ENCODE measurements around the gene MARCHF2. TPM values are rescaled to one million over a fixed set of nuclear protein-coding genes. Genes with fewer than 3 reads are reported as not detected.

MARCHF2 gene
- polyA plus RNA-seq, 2 of the 4 experiments (the other 2 are of a cell fraction) = 12.4 to 13.1 TPM

DNA sequence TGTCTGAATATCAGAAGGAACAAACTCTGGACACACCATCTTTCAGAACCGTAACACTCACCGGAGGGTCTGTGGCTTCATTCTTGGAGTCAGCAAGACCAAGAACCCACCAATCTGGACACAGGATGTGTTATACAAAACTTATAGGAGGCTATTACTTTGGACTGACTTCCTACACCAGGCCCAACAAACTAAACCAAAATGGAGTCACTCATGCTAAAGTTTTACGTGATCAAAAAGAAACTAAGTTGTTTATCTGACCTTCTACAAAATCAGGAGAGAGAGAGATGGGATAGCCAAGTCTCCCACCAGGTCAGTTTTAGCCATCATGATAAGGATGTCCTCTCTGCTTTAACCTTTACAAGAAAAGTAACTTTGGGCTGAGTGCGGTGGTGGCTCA is 26.1 kb upstream of the MARCHF2 start:
- CTCF ChIA-PET = no interaction called here
- H3K4me1 ChIP-seq = peaks cover 32% of the 10 kb centered on the region
- POLR2A ChIA-PET = no interaction called here
- no peaks in the 10 kb centered on the region for H3K9me3 ChIP-seq
- TF ChIP-seq HOXB13 (CRISPR knock-in tag; IDR thresholded peaks at IDR 0.05; ENCODE audit: low read depth) (0 out of 2 replicates have a peak, but pooled peaks have one; percentile 56), FOXS1 (CRISPR knock-in tag; IDR thresholded peaks at IDR 0.05) (peak; percentile 84; the same call in 1 of the 2 replicates), HOXA7 (CRISPR knock-in tag; IDR thresholded peaks at IDR 0.05) (no peak), HEYL (CRISPR knock-in tag; IDR thresholded peaks at IDR 0.05) (peak; percentile 90), ZSCAN20 (CRISPR knock-in tag; IDR thresholded peaks at IDR 0.05) (peak; percentile 83), EHF (CRISPR knock-in tag; IDR thresholded peaks at IDR 0.05) (peak; percentile 83), ZNF302 (CRISPR knock-in tag; IDR thresholded peaks at IDR 0.05) (no peak)
- TF ChIP-seq, protein P1, sequence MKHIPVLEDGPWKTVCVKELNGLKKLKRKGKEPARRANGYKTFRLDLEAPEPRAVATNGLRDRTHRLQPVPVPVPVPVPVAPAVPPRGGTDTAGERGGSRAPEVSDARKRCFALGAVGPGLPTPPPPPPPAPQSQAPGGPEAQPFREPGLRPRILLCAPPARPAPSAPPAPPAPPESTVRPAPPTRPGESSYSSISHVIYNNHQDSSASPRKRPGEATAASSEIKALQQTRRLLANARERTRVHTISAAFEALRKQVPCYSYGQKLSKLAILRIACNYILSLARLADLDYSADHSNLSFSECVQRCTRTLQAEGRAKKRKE (CRISPR knock-in tag; IDR thresholded peaks at IDR 0.05; ENCODE audit: low read depth) = 0 out of 2 replicates have a peak, but pooled peaks have one; percentile 39
- peak overlapping the region; percentile 84; a peak in 3 of 6 replicates for H3K27ac ChIP-seq
- DNase-seq (ENCODE audit: low read depth in 1 of 2, low spot score in 1 of 2) = no peak
- no peak overlapping the region for H3K4me3 ChIP-seq
- WGBS (ENCODE audit: missing lambda C conversion rate) = 49% methylated on average over 4 of the region's 4 CpGs
- no peak for FAIRE-seq
- ATAC-seq = no peak
- no peak overlapping the region for H3K4me2 ChIP-seq

DNA sequence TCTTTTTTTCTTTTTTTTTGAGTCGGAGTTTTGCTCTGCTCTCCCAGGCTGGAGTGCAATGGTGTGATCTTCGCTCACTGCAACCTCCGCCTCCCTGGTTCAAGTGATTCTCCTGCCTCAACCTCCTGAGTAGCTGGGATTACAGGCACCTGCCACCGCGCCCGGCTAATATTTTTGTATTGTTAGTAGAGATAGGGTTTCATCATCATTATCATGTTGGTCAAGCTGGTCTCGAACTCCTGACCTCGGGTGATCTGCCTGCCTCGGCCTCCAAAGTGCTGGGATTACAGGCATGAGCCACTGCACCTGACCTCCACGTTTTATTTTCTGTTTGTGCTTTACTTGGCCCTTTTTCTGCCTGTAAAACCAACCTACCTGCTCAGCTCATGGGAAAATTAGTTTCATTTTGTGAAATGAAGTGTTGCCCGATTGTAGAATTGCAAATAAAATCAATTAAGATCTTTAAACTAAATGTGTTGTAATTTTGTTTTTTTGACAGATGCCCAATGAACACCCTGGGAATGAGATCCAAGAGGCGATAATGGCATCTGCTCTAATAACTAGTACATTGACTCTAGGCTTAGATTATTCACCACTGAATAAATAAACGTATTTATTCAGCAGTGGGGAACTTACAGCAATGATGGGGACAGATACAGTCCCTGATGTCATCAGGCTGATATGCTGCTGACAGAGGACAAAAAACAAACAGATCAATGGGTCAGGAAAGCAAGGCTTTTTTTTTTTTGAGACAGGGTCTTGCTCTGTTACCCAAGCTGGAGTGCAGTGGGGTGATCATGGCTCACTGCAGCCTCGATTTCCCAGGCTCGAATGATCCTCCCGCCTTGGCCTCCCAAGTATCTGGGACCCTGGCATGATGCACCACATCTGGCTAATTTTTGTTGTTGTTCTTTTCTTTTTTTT is 25.2 kb upstream of the MARCHF2 start:
- H3K4me3 ChIP-seq = no peak overlapping the region
- peak in 1 of 2 experiments; percentile 6; a peak in 1 of 6 replicates for ATAC-seq
- H3K27ac ChIP-seq = peak overlapping the region; percentile 84
- H3K4me2 ChIP-seq = peak overlapping the region; percentile 78
- DNase-seq (ENCODE audit: low read depth in 1 of 2, low spot score in 1 of 2) = peak; percentile 44 to 87
- H3K4me1 ChIP-seq = peaks cover 39% of the 10 kb centered on the region
- 31% methylated on average over 16 of the region's 16 CpGs for WGBS (ENCODE audit: missing lambda C conversion rate)
- H3K9me3 ChIP-seq = no peaks in the 10 kb centered on the region
- TF ChIP-seq MAFK (IDR thresholded peaks at IDR 0.05; ENCODE audit: partially characterized antibody) (no peak), GATA3 (IDR thresholded peaks at IDR 0.05; ENCODE audit: borderline replicate concordance) (peak; percentile 91), ZSCAN20 (CRISPR knock-in tag; IDR thresholded peaks at IDR 0.05) (no peak), FOSL2 (IDR thresholded peaks at IDR 0.05) (no peak), FOSL2 (CRISPR knock-in tag; IDR thresholded peaks at IDR 0.05) (peak; percentile 82), CEBPB (IDR thresholded peaks at IDR 0.05) (peak in 1 of 2 experiments; percentile 46; a peak in 1 of 4 replicates)
- no peak for FAIRE-seq
- ChIA-PET POLR2A (no interaction called here), CTCF (interaction anchor here (8.0 kb wide), 1 partner anchor 34 kb away, joined by 71 read pairs; no protein-coding TSS in a partner anchor)

DNA sequence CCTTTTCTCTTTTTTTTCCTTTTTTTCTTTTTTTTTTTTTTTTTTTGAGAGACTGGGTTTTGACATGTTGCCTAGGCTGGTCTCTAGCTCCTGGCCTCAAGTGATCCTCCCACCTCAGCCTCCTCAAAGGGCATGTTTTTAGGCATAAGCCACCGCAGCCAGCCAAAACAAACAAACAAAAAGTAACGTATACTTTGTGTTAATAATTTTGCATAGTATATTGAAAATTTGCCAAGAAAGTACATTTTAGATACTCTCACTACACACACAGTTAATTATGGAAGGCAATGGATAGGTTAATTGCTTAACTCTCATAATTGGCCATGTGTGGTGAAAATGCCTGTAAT is 24.5 kb upstream of the MARCHF2 start:
- WGBS (ENCODE audit: missing lambda C conversion rate) = 4% methylated on average over 2 of the region's 2 CpGs
- ChIA-PET CTCF (interaction anchor here (0.7 to 8.0 kb wide), 2 partner anchors 13 to 35 kb away, joined by 3 to 71 read pairs; no protein-coding TSS in a partner anchor), POLR2A (no interaction called here)
- Histone ChIP-seq H3K4me3 (no peak overlapping the region), H3K4me2 (peak overlapping the region; percentile 78), H3K27ac (peak overlapping the region; percentile 84), H3K4me1 (peaks cover 44% of the 10 kb centered on the region), H3K9me3 (no peaks in the 10 kb centered on the region)
- no peak for TF ChIP-seq JUN (IDR thresholded peaks at IDR 0.05)
- no peak for TF ChIP-seq EP300 (IDR thresholded peaks at IDR 0.05)
- TF ChIP-seq KDM1A (IDR thresholded peaks at IDR 0.05; ENCODE audit: low read depth) = no peak
- TF ChIP-seq, protein P2, sequence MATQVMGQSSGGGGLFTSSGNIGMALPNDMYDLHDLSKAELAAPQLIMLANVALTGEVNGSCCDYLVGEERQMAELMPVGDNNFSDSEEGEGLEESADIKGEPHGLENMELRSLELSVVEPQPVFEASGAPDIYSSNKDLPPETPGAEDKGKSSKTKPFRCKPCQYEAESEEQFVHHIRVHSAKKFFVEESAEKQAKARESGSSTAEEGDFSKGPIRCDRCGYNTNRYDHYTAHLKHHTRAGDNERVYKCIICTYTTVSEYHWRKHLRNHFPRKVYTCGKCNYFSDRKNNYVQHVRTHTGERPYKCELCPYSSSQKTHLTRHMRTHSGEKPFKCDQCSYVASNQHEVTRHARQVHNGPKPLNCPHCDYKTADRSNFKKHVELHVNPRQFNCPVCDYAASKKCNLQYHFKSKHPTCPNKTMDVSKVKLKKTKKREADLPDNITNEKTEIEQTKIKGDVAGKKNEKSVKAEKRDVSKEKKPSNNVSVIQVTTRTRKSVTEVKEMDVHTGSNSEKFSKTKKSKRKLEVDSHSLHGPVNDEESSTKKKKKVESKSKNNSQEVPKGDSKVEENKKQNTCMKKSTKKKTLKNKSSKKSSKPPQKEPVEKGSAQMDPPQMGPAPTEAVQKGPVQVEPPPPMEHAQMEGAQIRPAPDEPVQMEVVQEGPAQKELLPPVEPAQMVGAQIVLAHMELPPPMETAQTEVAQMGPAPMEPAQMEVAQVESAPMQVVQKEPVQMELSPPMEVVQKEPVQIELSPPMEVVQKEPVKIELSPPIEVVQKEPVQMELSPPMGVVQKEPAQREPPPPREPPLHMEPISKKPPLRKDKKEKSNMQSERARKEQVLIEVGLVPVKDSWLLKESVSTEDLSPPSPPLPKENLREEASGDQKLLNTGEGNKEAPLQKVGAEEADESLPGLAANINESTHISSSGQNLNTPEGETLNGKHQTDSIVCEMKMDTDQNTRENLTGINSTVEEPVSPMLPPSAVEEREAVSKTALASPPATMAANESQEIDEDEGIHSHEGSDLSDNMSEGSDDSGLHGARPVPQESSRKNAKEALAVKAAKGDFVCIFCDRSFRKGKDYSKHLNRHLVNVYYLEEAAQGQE (IDR thresholded peaks at IDR 0.05) = no peak
- TF ChIP-seq CHD4 (IDR thresholded peaks at IDR 0.05; ENCODE audit: borderline replicate concordance) = no peak
- no peak for TF ChIP-seq HOXB13 (CRISPR knock-in tag; IDR thresholded peaks at IDR 0.05; ENCODE audit: low read depth)
- TF ChIP-seq NR3C1 (IDR thresholded peaks at IDR 0.05) = no peak
- TF ChIP-seq, protein P3, sequence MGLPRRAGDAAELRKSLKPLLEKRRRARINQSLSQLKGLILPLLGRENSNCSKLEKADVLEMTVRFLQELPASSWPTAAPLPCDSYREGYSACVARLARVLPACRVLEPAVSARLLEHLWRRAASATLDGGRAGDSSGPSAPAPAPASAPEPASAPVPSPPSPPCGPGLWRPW (IDR thresholded peaks at IDR 0.05) = no peak
- TF ChIP-seq FOXS1 (CRISPR knock-in tag; IDR thresholded peaks at IDR 0.05) = no peak
- TF ChIP-seq, protein P4, sequence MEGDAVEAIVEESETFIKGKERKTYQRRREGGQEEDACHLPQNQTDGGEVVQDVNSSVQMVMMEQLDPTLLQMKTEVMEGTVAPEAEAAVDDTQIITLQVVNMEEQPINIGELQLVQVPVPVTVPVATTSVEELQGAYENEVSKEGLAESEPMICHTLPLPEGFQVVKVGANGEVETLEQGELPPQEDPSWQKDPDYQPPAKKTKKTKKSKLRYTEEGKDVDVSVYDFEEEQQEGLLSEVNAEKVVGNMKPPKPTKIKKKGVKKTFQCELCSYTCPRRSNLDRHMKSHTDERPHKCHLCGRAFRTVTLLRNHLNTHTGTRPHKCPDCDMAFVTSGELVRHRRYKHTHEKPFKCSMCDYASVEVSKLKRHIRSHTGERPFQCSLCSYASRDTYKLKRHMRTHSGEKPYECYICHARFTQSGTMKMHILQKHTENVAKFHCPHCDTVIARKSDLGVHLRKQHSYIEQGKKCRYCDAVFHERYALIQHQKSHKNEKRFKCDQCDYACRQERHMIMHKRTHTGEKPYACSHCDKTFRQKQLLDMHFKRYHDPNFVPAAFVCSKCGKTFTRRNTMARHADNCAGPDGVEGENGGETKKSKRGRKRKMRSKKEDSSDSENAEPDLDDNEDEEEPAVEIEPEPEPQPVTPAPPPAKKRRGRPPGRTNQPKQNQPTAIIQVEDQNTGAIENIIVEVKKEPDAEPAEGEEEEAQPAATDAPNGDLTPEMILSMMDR (IDR thresholded peaks at IDR 0.05) = no peak
- TF ChIP-seq, protein P5, sequence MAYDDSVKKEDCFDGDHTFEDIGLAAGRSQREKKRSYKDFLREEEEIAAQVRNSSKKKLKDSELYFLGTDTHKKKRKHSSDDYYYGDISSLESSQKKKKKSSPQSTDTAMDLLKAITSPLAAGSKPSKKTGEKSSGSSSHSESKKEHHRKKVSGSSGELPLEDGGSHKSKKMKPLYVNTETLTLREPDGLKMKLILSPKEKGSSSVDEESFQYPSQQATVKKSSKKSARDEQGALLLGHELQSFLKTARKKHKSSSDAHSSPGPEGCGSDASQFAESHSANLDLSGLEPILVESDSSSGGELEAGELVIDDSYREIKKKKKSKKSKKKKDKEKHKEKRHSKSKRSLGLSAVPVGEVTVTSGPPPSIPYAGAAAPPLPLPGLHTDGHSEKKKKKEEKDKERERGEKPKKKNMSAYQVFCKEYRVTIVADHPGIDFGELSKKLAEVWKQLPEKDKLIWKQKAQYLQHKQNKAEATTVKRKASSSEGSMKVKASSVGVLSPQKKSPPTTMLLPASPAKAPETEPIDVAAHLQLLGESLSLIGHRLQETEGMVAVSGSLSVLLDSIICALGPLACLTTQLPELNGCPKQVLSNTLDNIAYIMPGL (CRISPR knock-in tag; IDR thresholded peaks at IDR 0.05; ENCODE audit: borderline replicate concordance) = no peak
- no peak for TF ChIP-seq FOSL2 (IDR thresholded peaks at IDR 0.05)
- TF ChIP-seq FOSL2 (CRISPR knock-in tag; IDR thresholded peaks at IDR 0.05) = no peak
- no peak for TF ChIP-seq POLR2AphosphoS2 (conservative IDR thresholded peaks at IDR 0.05; ENCODE audit: low read length)
- TF ChIP-seq EHF (CRISPR knock-in tag; IDR thresholded peaks at IDR 0.05) = no peak
- no peak for ATAC-seq
- DNase-seq (ENCODE audit: low read depth in 1 of 2, low spot score in 1 of 2) = no peak
- no peak for FAIRE-seq

Measured in A549 (cell line).